HFF-Myc (cell line): ENCODE data around the gene HSPD1.

ENCODE experiments used
- DNase-seq: peaks from one replicate; pipeline ENCODE4 v3.0.0-alpha.2; 2011; ENCODE audit warnings: low read depth; ENCODE audit errors: extremely low read depth
- H3K4me3 ChIP-seq: replicated peaks from 2 replicates; pipeline ENCODE4 v1.5.1; 2011; ENCODE audit warnings: low read depth, mild to moderate bottlenecking, control low read depth, low read length
- CTCF ChIP-seq: IDR thresholded peaks from 2 replicates; pipeline ENCODE4 v1.5.1; 2012; ENCODE audit warnings: mild to moderate bottlenecking, low read depth, low read length, control low read depth; ENCODE audit errors: missing control alignments

Gene HSPD1

GRCh38 chr2:197445746-197446145, 53.9 kb downstream of the HSPD1 start:
- H3K4me3 ChIP-seq, result no peak overlapping the region
- DNase-seq, result no peak
- TF ChIP-seq CTCF, result no peak

- H3K4me3 ChIP-seq, result no peak overlapping the region
- TF ChIP-seq CTCF, result no peak
- no peak for DNase-seq
Measured at GRCh38 chr2:197442857-197443256, 56.8 kb downstream of the HSPD1 start.

- no peak overlapping the region for H3K4me3 ChIP-seq
- TF ChIP-seq CTCF, result no peak
- DNase-seq, result no peak
Measured at GRCh38 chr2:197437380-197437779, 62.3 kb downstream of the HSPD1 start.
